SK-N-MC (cell line): ENCODE measurements around the gene GLYR1.

ENCODE experiments used
- EZH2 ChIP-seq: fragments of 200-600 bp; sonication (generic); IDR thresholded peaks from one replicate; pipeline ENCODE4 v1.6.1; 2017; ENCODE audit warnings: antibody characterized with exemption
- POLR2AphosphoS5 ChIP-seq: IDR thresholded peaks from 2 replicates; pipeline ENCODE4 v1.6.1; 2012; ENCODE audit warnings: mild to moderate bottlenecking, low read depth, low read length, borderline replicate concordance

GRCh38 chr16:4862639-4863038 lies 15.6 kb upstream of the GLYR1 start:
- TF ChIP-seq POLR2AphosphoS5 (no peak), EZH2 (no peak)
